H1 (cell line): ENCODE measurements around the gene EFHD1.

Source experiments
- CHD2 ChIP-seq: IDR thresholded peaks from 2 replicates; pipeline ENCODE4 v1.6.1; 2012; ENCODE audit warnings: low read length, improper control_type of control experiment
- HDAC2 ChIP-seq, 2 experiments: fragments of 300-600 bp in 1 of 2; sonication (generic) in 1 of 2; IDR thresholded peaks; 2 replicates each; pipeline ENCODE4 v1.6.1; 2011 to 2012; ENCODE audit warnings: low read depth in 2 of 2, low read length in 2 of 2, mild to moderate bottlenecking in 2 of 2, moderate library complexity in 2 of 2, borderline replicate concordance in 1 of 2, inconsistent platforms in 1 of 2

GRCh38 chr2:232721261-232721660 is 87.9 kb downstream of the EFHD1 start:
- TF ChIP-seq CHD2 (no peak), HDAC2 (IDR thresholded peaks at IDR 0.05; ENCODE audit: borderline replicate concordance in 1 of 2, low read depth in 2 of 2, low read length in 2 of 2) (no peak)
